HTERT RPE-1 (cell line): ENCODE measurements around the gene DPEP1.

Experiments
- in situ Hi-C: fragments of 300-500 bp; cut with MboI; formaldehyde crosslinking; loops from 4 replicates; pipeline ENCODE4 v1.14.3; 2020; ENCODE audit warnings: low sequenced_read_pairs

DPEP1 gene

DNA sequence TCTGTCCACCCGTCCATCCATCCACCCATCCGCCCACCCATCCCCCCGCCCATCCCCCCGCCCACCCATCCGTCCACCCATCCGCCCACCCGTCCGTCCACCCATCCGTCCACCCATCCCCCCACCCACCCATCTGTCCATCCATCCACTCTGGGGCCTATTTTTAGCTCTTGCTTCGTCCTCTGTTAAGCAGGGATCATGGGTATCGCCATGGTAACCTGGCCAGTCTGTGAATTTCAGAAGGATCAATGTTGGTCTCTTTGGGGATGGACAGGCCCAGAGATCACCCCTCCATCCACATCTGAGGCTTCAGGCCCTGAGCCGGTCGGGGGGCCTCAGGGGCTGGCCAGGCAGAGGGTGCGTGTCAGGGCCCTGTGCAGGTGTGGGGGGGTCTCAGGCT is 15.2 kb upstream of the DPEP1 start:
- in situ Hi-C loops = no loop called here

DNA sequence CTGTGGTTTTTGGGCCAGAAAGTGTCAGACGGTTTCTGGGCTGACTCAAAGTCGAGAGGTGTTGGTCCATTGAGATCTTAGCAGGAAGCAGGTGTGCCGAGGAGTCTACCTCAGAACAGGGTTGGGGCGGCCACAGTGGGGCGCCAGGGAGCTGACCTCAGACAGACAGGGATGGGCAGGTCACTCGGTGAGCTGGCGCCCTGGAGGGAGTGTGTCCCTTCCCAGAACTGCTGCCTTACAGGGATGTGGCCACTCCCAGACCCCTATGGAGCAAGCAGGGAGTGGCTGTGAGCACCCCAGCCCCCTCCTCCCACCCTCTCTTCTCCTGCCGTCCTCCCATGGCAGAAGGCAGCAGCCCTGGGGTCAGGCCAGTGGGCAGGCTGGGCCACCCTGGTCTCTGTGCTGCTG is 14.0 kb upstream of the DPEP1 start:
- in situ Hi-C loops = no loop called here

DNA sequence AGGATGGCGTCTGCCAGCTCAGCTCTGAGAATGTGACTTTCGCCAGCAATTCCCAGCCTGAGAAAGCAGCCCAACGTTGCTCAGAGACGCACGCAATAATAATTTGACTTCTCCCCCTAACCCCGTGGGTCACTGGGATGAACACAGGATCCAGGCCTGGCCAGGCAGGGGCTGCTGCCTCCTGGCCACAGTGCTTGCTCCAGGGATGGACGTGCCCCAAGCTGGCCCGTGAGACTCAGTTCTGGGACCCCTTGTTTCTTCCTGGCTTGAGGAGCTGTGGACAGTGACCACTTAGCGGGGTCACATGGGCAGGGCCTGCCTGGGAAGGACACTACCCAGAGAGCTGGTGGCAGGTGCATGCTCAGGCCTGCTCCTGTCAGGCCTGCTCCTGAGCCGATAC is 13.5 kb upstream of the DPEP1 start:
- in situ Hi-C loops = no loop called here

DNA sequence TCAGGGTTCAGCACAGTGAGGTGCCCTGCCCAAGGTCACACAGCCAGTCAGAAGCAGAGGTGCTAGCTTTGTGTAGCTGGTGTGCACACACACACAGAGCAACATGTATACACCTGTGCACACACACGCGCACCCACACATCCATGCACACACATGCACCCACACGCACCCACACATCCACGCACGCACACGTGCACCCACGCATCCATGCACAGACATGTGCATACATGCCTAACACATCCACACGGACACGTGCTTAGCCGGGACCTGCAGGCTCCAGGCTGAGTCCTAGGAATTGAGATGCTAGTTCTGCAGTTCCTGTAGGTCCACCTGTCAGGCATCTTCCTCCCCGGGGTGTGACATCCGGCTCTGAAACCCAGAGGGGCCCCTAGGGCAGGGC is 13.0 kb upstream of the DPEP1 start:
- in situ Hi-C loops = no loop called here

DNA sequence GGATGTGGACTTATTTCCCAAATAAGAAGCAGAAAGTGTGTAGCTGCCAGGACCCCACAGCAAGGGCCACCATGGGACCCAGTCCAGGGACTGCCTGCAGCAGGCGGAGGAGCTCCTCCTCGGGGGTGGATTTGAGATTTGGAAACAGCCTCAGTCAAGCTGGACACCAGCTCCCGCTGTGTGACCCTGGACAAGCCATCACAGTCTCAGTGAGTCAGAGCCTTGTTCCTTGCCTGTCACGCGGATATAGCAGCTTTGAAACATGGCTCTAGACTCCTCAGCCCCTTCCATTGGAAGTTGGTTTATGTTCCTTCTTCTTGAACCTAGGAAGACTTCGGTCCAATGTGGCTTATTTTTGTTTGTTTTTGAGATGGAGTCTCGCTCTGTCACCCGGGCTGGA is 12.5 kb upstream of the DPEP1 start:
- in situ Hi-C loops = no loop called here

DNA sequence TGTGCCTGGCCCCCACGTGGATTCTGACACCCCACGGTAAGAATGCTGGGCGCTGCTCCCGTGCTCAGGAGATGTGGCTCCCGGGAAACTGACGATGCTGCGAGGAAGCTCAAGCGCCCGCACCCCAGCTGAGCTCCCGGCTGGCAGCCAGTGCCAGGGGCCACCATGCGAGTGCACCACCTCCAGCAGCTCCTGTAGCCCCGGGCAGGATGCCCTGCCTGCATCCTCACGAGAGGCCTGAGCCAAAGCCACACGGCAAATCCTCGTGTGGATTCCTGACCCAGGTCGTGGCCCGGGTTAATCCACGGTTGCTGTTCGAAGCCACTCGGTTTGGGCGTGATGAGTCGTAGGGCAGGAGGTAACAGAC is 11.6 kb upstream of the DPEP1 start:
- in situ Hi-C loops = no loop called here

DNA sequence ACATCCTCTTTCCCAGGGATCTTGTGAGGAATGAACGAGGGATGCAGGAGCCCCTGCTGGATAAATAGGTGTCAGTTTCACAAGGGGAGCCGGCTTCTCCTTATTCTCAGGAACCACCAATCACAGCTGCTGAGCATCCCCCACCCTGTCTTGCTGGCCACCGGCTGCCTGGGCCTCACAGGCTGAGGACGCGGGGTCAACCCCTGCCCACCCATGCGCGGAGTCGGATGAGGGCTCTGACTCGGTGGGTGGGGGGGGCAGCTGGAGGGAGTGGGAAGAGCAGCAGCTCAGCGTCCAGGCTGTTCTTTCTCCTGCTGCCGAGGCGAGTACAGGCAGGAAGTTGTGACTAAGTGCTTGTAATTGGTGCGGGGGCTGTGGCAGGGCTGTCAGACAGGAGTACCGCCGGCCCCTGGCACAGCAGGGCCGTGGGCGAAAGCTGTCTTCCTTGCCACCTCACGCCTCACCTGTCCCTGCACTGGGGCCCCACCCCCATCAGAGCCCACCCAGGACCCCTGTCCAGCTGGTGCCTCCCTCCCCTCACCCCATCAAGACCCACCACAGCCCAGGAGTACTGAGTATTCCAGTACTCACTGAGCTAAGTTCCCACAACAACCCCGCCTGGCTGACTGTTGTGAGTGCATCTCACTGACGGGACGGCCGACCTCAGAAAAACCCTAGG is 11.0 kb upstream of the DPEP1 start:
- in situ Hi-C loops = no loop called here

DNA sequence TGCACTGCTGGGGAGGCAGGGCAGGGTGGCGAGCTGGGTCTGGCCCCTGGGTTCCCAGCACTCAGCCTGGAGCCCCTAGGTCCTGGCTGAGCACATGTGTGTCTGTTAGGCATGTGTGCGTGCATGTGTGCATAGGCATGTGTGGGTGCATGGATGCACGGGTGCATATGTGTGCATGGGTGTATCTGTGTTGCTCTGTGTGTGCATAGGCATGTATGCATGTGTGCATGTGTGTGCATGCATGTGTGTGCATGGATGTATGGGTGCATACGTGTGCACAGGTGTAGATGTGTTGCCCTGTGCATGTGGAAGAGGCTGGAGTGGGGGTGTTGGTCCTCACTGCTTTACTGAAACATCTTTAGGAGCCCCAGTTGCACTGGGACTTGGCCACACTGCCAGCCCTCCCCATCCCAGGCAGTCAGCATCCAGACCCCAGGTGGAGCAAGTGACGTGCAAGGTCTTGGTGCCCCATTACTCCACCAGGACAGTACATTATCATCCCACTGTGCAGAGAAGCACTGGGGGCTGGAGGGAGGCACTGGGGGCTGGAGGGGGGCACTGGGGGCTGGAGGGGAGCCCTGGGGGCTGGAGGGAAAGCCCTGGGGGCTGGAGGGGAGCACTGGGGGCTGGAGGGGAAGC is 10.4 kb upstream of the DPEP1 start:
- in situ Hi-C loops = no loop called here

DNA sequence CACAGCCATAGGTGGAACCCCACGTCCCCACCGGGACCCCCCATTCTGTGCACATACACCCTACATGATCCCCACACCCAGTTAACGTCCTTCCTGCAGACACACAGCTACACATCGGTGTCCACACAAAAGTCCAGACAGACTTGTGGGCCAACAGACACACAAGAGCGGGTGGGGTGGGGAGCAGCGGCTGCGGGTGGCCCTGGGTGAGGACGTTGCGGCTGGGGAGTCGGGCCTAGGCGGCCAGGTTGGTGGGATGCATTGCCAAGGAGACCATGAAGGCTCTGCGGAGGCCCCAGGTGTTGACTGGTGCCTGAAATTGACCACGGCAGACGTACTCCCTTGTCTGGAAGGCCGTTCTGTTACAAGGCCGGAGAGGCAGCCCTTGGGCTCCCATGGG is 8.7 kb upstream of the DPEP1 start:
- in situ Hi-C loops = no loop called here

DNA sequence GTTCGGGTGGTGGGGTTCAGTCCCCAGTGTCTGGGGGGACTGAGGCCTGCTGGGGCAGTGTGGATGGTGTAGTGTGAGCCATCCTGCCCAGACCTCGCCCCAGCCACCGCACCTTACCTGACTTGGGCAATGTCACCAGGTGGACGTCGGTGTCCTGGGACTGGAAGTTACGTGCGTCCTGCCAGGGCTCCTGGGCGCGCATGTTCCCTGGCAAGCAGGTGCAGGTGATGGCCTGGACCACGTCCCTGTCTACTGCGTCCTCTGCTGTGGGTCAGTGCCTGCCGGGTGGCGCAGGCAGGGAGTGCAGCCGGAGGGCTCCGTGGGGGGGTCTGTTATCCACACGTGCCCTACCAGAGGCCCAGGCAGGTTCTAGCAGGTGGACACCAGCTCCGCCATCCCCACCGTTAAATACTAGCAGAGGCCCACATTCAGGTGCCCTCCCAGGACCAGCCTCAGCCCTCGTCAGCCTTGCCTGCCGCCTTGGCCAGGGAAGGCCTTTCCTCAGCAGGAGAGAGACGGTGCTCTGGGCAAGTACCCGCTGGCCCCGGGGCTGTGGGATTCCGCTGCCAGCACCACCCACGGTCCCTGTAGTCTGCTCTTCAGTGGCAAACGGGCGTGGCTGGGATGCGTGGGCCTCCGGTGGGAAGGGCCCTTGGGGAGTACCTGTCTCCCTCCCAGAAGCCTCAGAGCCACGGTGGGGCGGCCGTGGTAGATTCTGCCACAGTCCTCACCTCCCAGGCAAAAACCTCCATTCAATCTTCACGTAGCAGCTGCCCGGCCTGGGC is 8.1 kb upstream of the DPEP1 start:
- in situ Hi-C loops = no loop called here

DNA sequence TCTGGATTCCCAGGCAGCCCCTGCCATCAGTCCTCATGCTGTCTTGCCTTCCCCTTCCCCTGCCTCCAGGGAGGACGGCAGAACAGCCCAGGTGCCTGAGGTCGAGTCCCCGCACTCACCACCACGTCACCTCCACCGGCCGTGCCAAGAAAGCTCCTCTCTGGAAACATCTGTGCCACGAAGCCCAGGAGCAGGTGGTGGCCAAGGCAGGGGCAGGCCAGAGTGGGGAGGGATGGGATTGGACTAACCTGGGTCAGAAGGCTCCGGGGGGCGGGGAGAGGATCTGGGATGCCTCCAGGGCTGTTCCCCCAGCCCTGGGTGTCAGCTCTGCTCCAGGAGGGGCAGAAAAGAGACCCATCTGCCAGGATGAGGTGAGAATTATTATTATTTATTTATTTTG is 7.4 kb upstream of the DPEP1 start:
- in situ Hi-C loops = no loop called here

DNA sequence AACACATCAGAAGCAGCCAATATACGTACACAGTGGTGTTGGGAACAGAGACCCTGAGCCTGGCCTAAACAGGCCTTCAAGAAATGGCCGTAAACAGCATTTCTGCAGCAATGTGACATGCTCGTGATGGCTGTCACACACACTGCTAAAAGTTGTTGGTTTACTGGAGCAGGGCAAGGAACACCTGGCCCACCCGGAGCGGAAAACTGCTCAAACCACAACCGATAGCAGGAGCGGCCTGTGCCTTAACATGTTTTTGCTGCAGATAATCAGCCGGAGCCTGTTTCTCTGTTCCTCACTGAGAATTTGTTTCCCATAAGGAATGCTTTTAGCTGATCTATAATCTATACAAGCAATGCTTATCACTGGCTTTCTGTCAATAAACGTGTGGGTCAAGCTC is 6.0 kb upstream of the DPEP1 start:
- in situ Hi-C loops = no loop called here

DNA sequence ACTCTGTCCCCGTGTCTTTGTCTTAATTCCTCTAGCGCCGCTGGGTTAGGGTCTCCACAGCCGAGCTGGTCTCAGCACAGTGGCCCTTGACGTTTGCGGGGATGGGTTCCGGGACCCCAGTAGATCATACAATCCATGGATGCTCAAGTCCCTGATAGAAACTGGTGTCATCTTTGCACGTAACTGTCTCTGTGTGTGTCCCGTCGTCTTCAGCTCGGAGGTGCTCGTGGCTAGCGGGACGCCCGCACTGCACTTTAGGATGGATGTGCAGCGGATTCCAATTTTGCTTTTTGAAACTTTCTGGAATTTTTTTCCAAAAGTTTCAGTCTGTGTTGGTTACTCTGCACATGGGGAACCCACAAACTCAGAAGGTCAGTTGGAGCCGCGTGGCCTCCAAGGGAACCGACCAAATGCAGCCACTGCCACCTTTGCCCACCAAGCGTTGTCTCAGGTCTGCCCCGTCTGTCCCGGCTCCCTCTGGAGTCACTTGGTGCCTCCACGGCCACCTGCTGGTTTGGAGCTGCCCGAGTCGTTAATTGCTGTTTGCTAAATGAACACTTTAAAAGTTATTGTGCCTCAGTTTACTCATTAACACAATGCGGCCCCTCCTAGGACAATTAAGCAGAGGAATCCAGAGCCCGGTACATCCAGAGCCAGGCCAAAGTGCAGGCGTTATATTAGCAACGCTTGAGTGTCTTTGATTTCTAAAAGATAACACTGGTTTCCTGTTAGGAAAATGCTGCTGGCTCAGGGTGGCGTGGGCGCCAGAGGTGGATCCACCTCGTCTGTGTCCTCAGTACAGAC is 5.3 kb upstream of the DPEP1 start:
- in situ Hi-C loops = no loop called here

DNA sequence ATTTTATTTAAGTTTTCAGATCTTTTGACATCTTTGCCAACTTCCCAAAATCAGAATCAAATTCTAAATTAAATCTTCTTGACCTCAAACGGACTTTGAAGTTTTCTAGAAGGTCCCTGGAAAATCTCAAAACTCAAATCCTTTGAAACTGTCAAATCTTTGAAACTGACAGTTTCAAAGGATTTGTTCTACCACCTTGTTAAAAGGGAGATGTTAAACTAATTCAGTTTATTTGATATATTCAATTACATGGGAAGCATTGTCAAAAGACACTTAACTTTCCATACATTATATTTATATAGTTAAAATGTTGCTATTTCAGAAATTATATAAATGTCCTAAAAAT is 3.4 kb upstream of the DPEP1 start:
- in situ Hi-C loops = no loop called here

DNA sequence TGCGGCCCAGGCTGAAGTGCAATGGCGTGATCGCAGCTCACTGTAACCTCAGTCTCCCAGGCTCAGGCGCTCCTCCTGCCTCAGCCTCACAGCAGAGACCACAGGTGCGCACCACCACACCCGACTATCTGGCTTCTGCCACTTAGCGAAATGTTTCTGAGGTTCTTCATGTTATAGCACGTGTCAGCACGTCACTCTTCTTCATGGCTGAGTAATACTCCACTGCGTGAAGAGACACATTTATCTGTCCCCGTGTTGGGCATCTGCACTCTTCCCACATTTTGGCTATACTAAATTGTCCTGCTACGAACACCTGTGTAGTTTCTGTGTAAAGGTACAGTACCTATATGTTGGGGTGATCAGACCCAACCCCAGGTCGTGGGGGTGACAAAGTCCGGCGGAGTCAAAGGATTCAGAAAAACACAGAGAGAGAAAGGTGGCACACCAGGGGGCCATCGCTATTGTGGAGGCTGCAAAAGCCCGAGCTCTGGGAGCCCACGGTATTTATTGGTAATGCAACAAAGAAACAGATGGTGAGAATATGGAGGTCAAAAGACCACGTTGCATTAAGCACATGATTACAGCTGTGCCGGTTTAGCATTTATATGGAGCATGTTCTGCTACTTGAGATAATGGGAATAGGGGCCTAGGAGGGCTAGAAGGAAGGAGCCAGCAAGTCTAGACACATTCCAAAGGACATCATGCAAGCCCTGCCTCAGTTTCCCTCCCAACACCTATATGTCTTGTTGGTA is 851 bp upstream of the DPEP1 start:
- in situ Hi-C loops = no loop called here

DNA sequence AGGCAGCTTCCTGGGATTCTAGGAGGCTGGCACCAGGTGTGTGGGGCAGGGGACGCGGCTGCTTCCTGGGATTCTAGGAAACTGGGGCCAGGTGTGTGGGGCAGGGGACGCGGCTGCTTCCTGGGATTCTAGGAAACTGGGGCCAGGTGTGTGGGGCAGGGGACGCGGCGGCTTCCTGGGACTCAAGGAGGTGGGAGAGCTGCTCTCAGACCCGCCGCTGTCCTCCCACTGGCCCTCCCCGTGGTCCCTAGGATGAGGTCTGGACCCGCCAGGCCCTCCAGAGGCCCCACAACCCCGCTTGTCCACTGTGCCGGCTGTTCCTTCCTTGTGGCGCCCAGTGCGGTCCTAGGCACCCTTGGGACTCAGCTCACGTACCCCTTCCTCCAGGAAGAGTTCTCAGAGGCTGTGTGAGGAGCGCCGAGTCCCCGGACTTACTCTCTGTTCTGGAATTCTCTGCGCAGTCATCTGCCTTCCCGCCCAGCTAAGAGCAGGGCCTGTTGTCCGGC is 565 bp downstream of the DPEP1 start:
- in situ Hi-C loops = no loop called here

DNA sequence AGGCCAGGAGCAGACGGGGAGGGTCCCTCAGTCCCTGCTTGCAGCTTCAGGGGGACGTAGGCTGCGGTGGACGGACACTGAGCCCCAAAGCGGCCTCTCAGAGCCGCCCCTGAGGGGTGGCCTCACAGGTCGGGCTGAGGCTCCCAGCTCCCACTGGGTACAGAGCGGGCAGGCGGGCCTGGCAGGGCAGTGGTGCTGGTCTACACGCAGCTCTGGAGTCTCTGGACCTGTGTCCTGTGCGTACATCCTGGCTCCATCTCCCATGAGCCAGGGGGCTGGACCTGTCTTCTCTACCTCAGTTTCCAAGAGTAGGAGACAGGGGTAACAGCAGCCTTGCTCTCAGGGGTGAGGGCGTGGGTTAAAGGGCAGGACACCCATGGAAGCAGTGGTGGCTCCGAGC is 1.7 kb downstream of the DPEP1 start:
- in situ Hi-C loops = no loop called here

DNA sequence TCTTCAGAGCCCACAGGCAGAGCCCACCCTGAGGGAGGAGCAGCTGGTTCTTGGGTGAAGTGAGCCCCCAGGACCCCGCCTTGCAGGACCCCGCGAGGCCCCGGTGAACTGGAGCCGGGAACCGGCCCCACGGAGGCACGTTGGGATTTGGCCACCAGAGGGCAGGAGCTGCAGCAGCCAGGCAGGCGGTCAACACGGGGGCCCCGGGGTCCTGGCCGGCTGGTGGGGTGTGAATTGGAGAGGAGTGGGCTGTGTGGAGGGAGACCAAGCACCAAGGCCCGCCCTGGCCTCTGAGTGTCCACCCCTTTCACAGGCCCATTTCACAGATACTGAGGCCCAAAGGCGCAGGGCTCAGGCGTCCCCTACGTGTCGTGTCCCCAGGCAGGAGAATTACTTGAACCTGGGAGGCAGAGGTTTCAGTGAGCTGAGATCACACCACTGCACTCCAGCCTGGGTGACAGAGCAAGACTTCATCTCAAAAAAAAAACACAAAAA is 2.2 kb downstream of the DPEP1 start:
- in situ Hi-C loops = no loop called here

DNA sequence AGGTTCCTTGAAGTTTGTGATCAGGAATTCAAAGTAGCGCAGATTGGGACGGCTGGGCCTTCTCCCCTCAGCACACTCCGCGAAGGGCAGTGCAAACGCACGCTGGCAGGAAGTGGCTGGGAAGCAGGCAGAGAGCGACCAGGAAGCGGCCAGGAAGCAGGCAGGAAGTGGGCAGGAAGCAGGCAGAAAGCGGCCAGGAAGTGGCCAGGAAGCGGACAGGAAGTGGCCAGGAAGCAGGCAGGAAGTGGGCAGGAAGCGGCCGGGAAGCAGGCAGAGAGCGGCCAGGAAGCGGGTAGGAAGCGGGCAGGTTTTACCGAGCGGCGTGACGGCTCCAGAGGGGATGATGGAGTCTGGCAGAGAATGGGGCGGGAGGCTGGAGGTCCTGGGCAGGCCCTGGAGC is 3.2 kb downstream of the DPEP1 start:
- in situ Hi-C loops = no loop called here

DNA sequence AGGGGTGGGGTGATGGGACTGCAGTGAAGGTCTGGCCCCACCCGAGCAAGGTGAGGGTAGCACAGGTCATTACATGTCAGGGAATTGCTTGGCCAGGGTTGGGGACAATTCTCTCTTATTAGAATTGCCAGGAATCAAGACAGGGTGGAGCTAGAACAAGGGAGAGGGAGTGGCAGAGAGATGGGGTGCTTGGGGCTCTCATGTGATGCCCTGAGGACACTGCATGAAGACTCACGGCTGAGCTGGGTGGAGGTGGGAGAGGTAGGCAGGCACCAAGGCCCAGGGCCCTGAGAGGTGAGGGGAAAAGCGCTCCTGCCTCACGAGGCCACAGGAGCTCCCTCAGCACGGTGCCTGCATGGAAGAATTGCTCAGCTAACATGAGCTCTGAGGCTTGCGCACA is 3.6 kb downstream of the DPEP1 start:
- in situ Hi-C loops = no loop called here
